Ectodermal cell (in vitro differentiated cells): ENCODE measurements around the gene SEC31B.
A peak's percentile ranks its signal among the peaks of the same experiment; 100 is the strongest.

Experiments used
- H3K27ac ChIP-seq: 2 replicates; pipeline ENCODE4 v1.7.0; 2013; ENCODE audit warnings: mild to moderate bottlenecking, low read depth, low read length; ENCODE audit not compliant: insufficient read depth, poor library complexity, severe bottlenecking
- H3K27me3 ChIP-seq: 2 replicates; pipeline ENCODE4 v1.7.0; 2013; ENCODE audit warnings: mild to moderate bottlenecking, low read length; ENCODE audit not compliant: insufficient read depth, control insufficient read depth, poor library complexity, severe bottlenecking
- H3K36me3 ChIP-seq: one replicate; pipeline ENCODE4 v1.7.0; 2013; ENCODE audit warnings: low read length; ENCODE audit not compliant: control insufficient read depth, insufficient read depth
- H3K4me1 ChIP-seq: one replicate; pipeline ENCODE4 v1.7.0; 2013; ENCODE audit warnings: low read length; ENCODE audit not compliant: control insufficient read depth, insufficient read depth
- H3K4me3 ChIP-seq: 2 replicates; pipeline ENCODE4 v1.7.0; 2013; ENCODE audit warnings: low read depth, low read length, control low read depth; ENCODE audit not compliant: insufficient read depth
- H3K9me3 ChIP-seq: 2 replicates; pipeline ENCODE4 v1.7.0; 2013; ENCODE audit warnings: mild to moderate bottlenecking, low read length, moderate library complexity; ENCODE audit not compliant: control insufficient read depth
- WGBS, 2 experiments: methylation state at CpG; one replicate each; pipeline ENCODE4 v1.1.7; 2013; ENCODE audit warnings: missing lambda C conversion rate in 2 of 2; 5-methylcytosine and 5-hydroxymethylcytosine counted together

Gene SEC31B

DNA sequence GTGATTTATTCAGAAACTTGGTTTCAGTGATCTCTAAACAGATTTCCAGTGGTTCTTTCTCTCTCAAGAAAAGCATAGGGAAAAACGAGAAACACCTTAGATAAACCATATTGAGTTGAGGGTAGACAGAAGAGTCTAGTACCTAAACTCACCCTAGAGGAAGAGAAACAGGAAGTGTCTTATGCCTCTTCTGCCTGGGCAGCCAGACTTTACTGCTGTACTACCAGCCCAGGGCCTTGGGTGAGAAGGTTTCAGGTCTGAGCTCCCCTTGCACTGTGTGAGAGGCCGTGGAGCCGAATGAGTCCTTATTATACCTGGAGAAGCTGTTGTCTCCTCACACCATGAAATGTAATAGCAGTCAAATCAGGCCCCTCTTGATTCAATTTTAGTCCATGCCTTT lies 34.3 kb upstream of the SEC31B start:
- no peak overlapping the region for H3K27ac ChIP-seq

DNA sequence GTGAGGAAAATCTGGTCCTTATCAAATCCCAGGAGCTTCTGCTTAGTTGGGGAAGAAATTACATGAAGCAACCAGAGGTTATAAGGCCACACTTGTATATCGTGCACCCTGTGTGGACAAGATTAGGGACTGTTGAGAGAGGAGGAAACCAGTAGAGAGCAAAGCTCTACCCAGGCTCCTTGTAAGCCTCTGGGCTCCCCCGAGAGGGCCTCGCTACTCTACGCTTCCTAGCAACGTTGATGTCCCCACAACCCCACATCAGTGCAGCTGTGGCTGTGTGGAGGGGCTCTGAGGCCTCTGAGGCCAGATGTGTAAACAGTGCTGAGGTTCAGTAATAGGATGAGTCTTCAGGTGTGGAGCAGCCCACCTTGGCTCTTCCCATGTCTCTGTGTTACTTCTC lies 32.1 kb upstream of the SEC31B start:
- H3K27ac ChIP-seq, result no peak overlapping the region
- no peaks in the 10 kb centered on the region for H3K9me3 ChIP-seq
- H3K27me3 ChIP-seq, result no peaks in the 10 kb centered on the region
- WGBS, 2 experiments, result 91 to 96% methylated on average over 5 of the region's 5 CpGs
- no peaks in the 10 kb centered on the region for H3K4me1 ChIP-seq
- peaks cover 24% of the 10 kb centered on the region for H3K36me3 ChIP-seq
- H3K4me3 ChIP-seq, result no peak overlapping the region

More for the DNA sequence above, 34.3 kb upstream of the SEC31B start:
- WGBS, 2 experiments, result 97 to 100% methylated on average over 3 of the region's 3 CpGs
- Histone ChIP-seq H3K9me3 (no peaks in the 10 kb centered on the region), H3K27me3 (no peaks in the 10 kb centered on the region), H3K36me3 (peaks cover 6% of the 10 kb centered on the region), H3K4me3 (no peak overlapping the region), H3K4me1 (no peaks in the 10 kb centered on the region)

DNA sequence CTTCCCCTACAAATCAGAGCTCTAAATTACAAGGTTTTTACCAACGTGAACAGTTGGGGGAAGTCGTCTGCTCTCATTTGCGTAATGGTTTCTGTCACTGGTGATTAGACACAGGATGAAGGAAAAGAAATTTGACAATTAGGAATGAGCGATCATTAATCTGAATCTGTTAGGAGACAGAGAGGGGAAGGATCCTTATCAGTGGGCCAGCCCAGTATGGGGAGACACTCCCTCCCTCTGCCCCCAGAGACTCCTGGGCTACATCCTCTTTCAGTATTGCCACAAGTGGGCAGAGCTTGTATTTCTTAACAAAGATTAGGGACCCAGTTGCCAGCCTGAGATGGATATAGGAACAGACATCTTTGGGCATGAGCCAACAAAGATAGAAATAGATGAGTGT lies 31.5 kb upstream of the SEC31B start:
- H3K4me3 ChIP-seq, result no peak overlapping the region
- no peaks in the 10 kb centered on the region for H3K4me1 ChIP-seq
- no peaks in the 10 kb centered on the region for H3K9me3 ChIP-seq
- 98 to 99% methylated on average over 4 of the region's 4 CpGs for WGBS, 2 experiments
- no peak overlapping the region for H3K27ac ChIP-seq
- peaks cover 25% of the 10 kb centered on the region for H3K36me3 ChIP-seq
- no peaks in the 10 kb centered on the region for H3K27me3 ChIP-seq

DNA sequence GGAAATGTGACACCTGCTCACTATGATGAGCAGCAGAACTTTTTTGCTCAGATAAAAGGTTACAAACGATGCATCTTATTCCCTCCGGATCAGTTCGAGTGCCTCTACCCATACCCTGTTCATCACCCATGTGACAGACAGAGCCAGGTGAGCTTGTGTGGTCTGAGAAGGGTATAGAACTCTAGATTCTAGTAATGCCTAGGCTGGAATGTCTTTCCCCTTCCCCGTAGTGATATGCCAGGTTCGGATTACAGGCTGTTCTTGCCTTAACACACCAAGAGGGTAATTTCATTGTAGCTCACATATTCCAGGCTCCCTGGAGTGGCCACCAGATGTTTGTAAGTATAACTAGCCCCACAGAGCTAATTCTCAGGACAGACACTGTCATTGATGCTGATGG lies 25.3 kb upstream of the SEC31B start:
- no peaks in the 10 kb centered on the region for H3K27me3 ChIP-seq
- H3K27ac ChIP-seq, result no peak overlapping the region
- no peaks in the 10 kb centered on the region for H3K4me1 ChIP-seq
- H3K9me3 ChIP-seq, result no peaks in the 10 kb centered on the region
- 92 to 95% methylated on average over 5 of the region's 5 CpGs for WGBS, 2 experiments
- peaks cover 75% of the 10 kb centered on the region for H3K36me3 ChIP-seq
- H3K4me3 ChIP-seq, result no peak overlapping the region

DNA sequence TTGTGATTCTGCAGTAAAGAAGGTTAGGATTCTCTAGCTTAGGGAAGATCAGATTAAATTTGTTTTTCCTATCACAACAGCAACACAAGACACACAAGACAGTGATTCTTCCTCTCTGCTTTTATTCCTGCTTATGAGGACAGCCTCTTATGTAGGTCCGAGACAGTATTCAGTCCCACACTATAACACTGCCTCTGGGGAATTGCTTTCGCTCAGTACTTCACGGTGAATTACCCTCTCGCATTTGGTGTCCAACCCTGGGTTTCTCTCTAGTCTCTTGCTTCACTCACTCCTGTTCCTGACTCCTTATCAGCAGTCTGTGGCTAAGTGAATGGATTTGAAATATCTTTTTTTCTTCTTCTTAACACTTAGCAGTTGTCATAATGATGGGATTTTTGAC lies 17.8 kb upstream of the SEC31B start:
- WGBS, 2 experiments, result 74 to 93% methylated on average over 3 to 4 of the region's 4 CpGs
- Histone ChIP-seq H3K27ac (no peak overlapping the region), H3K9me3 (no peaks in the 10 kb centered on the region), H3K36me3 (peaks cover 40% of the 10 kb centered on the region), H3K4me1 (peaks cover 10% of the 10 kb centered on the region), H3K27me3 (no peaks in the 10 kb centered on the region), H3K4me3 (no peak overlapping the region)

DNA sequence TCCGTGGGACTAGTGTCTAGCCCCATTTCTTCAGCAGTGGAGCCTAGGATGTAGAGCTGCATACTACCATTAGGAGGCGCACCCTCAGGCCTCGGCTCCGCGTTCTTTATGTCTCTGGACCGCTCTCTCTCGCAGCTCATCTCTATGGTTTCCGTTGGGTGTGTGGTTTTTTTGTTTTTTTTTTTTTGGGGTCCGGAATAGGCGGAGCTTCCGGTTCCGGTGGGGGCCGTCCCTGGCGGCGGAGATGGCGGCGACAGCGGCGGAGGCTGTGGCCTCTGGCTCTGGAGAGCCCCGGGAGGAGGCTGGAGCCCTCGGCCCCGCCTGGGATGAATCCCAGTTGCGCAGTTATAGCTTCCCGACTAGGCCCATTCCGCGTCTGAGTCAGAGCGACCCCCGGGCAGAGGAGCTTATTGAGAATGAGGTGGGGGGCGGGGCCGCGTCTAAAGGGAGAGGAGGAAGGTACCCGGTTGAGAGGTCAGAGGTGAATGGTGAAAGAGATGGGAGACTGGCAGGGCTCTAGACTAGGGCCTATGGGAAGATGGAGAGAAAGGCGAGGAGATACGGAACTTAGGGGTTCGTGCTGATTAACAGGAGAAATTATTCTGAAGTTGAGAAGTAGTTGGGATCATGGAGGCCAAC lies 16.2 kb upstream of the SEC31B start, which contains the start of gene HIF1AN:
TSS of gene HIF1AN (plus strand) at position 229 of the 639 bp plus-strand sequence. CDS start at position 245, 16 bp downstream.
- WGBS, 2 experiments, result 1% methylated on average over 35 of the region's 35 CpGs
- Histone ChIP-seq H3K9me3 (no peaks in the 10 kb centered on the region), H3K27me3 (no peaks in the 10 kb centered on the region), H3K4me1 (peaks cover 10% of the 10 kb centered on the region), H3K4me3 (peak within 1 kb of the TSS; percentile 61), H3K36me3 (peaks cover 27% of the 10 kb centered on the region), H3K27ac (no peak within 1 kb of the TSS)

DNA sequence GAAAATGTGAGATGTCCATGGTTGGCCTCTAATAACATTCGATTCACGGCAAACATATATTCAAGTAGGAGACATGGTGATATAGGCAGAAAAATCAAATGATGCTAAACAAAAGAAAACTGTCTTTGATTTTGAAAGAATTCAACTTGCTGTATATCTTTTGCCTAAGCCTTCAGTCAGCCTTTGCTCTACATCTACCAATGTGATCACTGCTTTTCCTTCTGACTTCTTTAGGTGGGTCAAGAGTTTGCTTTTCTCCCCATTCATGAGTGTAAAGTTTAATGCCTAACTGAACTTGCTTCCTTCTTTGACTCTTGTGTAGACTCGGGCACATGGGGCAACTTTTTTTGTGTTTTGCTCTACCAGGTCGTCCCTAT lies 15.7 kb upstream of the SEC31B start:
- Histone ChIP-seq H3K27ac (no peak overlapping the region), H3K36me3 (peaks cover 22% of the 10 kb centered on the region), H3K4me1 (peaks cover 10% of the 10 kb centered on the region), H3K27me3 (no peaks in the 10 kb centered on the region), H3K4me3 (no peak overlapping the region), H3K9me3 (no peaks in the 10 kb centered on the region)
- WGBS, 2 experiments, result 48 to 51% methylated on average over 4 of the region's 4 CpGs

DNA sequence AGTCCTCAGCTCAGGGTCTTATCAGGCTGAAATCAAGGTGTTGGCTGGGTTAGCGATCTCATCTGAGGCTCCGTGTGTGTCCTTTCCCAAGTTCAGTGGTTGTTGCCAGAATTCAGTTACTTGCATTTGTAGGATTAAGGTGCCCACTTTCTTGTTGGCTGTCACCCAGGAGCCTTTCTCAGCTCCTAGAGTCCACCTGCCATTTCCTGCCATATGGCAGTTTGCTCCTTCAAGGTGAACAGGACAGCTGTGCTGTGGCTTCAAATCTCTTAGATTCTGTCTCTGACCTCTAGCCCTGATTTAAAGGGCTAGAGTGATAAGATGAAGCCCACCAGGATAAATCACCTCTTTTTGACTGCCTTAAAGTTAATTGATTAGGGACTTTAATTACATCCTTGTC lies 15.1 kb upstream of the SEC31B start:
- no peaks in the 10 kb centered on the region for H3K27me3 ChIP-seq
- H3K9me3 ChIP-seq, result no peaks in the 10 kb centered on the region
- WGBS, 2 experiments, result 48 to 50% methylated on average over 2 of the region's 2 CpGs
- peaks cover 10% of the 10 kb centered on the region for H3K4me1 ChIP-seq
- no peak overlapping the region for H3K27ac ChIP-seq
- H3K36me3 ChIP-seq, result peaks cover 19% of the 10 kb centered on the region
- no peak overlapping the region for H3K4me3 ChIP-seq

DNA sequence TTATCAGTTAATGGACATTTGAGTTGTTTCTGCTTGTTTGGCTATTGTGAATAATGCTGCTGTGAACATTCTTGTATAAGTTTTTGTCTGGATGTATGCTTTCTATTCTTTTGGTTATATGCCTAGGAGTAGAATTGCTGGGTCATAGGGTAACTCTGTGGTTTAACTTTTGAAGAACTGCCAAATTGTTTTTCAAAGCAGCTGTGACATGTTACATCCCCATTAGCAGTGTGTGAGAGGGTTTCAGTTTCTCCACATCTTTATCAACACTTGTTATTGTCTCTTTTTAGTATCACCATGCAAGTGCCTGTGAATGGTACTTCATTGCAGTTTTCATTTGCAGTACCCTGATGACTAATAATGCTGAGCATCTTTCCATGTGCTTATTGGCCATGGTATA lies 12.1 kb upstream of the SEC31B start:
- Histone ChIP-seq H3K4me3 (no peak overlapping the region), H3K36me3 (peaks cover 3% of the 10 kb centered on the region), H3K4me1 (peaks cover 12% of the 10 kb centered on the region), H3K27me3 (no peaks in the 10 kb centered on the region), H3K27ac (no peak overlapping the region), H3K9me3 (no peaks in the 10 kb centered on the region)

DNA sequence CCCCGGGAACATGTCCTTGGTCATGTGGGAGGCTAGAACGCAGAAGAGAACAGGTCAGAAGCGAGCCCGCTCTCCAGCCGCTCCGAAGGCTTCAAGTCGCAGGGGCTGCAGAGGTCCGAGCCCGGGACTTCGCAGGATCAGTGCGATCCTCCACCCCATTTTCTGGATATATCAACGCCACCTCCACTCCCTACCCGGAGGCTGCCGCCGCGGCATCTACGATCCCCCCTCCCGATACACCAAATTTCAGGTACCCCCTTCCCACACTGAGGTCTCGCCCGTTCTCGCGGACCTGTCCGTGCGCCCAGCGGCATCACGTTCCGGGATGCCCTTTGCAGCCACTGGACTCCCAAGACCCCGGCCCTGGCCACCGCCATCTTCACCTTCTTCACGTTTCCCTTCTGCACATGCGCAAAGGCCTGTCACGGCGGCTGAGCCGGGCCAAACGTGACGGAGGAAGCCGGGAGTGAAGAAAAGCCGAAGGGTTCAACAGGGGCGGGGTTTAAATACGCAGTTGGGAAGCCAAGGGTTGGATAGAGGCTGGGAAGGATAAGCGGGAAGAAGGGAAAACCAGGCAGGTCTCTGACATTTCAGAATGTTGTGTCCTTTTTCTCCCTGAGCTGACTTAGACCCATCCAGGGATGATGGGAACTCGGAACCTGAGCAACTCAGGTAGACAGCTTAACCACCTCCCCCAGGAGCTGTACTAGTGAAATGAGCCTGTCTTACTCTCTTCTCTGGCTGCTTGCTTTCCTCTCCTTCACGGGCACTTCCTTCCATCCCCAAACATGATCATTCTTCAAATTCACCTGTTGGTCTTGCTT lies 10.0 kb upstream of the SEC31B start, which contains the start of gene NDUFB8:
TSS of gene NDUFB8 (minus strand) at position 397 of the 824 bp plus-strand sequence. CDS start at position 377, 20 bp downstream.
- Histone ChIP-seq H3K27me3 (no peaks in the 10 kb centered on the region), H3K36me3 (peaks cover 18% of the 10 kb centered on the region), H3K9me3 (no peaks in the 10 kb centered on the region), H3K27ac (no peak within 1 kb of the TSS), H3K4me3 (peak within 1 kb of the TSS; percentile 76), H3K4me1 (peaks cover 6% of the 10 kb centered on the region)
- WGBS, 2 experiments, result 2% methylated on average over 43 of the region's 43 CpGs
